ENCODE data around the gene SUGCT.
"Not testable (repeated sequence)": the region's sequence is repeated elsewhere in the genome, so short reads cannot be mapped to it uniquely, and the experiment has no call there.

The SUGCT gene

DNA sequence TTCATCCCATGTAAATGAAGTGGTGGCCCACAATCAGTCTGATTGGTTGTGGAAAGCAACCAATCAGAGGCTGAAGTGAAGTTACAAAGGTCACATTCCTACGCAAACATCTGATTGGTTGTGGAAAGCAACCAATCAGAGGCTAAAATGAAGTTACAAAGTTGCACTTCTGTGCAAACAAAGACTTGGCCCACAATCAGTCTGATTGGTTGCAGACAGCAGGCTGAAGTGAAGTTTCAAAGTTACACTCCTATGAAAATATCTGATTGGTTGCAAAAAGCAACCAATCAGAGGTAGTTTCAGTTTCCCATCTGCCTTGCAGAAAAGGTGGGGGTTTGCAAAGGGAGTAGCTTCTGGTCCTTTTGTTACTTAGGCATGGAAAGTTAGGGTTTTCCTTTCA is 492.6 kb downstream of the SUGCT start:
- DNase-seq (ENCODE audit: low read depth), result not testable (repeated sequence)

DNA sequence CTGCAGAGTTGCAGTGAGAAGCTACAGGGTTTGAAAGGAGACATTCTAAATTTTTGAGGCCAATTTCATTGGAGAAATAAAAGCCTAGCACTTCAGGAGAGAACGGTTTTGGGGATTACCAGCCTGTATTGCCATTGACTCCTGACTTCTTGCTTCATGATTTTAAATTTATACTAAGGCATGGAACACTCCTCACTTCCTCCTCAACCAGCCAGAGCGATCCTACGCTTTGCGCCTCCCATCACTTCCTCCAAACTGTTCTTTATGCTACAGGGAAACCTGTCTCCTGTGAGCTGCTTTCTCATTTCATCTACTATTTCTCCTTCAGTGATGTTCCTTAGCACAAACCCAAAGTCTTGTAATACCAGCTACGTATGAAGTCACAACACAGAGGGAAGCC is 495.1 kb downstream of the SUGCT start:
- no peak for DNase-seq (ENCODE audit: low read depth)

DNA sequence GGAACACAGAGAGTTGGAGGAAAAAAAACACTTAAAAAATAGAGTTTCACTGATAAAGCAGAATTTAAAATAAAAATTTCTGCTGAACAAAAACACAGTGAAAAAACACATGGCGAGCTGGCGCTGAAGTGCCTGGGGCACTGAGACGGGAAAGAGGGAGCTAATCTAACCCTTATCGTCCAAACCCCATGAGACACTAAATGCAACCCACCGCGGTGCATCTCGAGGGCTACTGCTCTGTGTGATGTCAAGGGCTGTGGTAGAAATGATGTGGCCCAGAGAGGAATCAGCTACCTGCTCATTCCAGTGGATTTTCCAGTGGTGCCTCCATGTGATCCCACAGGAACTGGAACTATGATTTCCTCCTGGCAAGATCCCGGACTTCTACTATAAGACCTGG is 499.3 kb downstream of the SUGCT start:
- DNase-seq (ENCODE audit: low read depth), result no peak

DNA sequence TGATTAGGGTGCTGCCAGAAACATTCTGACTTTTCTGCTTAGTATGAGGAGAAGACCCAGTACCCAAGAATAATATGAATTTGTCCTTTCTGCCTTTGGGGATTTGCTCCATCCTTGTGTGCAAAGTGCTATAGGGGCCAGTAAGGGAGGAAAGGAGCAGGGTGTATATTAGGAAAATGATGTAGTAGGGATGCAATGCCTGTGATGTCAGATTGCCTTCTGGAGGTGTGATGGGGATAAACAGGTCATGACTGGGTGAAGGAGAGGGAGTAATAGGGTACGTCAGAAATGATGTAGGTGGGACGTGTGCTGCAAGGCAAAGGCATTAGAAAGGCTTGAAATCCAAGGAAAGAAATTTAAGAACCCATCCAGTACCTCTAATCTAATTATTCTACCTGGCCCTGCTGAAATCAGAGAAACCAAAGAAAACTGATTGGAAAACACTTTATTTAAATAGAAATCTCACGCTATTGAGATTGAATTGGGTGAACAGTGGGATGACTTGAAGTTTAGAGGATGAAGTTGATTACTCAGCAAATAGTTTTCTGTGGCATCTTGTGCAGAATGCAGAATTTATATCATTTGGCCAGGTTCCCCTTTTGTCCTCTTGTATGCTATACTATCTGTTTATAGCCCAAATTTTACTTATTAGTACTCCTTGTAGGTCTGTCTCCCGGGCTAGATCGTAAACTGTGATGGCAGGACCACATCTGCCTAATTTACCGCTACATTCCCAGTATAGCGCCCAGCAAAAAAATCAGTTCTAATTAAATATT is 503.9 kb downstream of the SUGCT start:
- no peak for DNase-seq (ENCODE audit: low read depth)

DNA sequence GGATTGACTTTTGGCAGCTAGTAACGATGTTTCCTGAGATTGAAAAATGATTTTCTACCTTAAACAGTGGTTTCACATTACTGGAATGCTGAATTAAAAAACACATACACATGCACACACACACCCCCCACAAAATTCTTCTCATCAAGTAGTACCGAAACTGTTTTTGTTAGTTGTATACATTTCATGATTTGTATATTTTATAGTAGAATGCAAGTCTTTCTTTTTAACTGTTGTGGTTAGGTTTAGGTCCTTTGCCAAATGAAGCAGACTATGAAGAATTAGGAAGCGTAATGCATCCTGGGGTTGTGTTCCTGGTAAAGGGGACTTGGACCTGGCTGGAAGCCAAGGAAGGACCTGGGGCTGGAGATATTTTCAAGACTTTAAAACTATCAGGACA is 505.8 kb downstream of the SUGCT start:
- no peak for DNase-seq (ENCODE audit: low read depth)

DNA sequence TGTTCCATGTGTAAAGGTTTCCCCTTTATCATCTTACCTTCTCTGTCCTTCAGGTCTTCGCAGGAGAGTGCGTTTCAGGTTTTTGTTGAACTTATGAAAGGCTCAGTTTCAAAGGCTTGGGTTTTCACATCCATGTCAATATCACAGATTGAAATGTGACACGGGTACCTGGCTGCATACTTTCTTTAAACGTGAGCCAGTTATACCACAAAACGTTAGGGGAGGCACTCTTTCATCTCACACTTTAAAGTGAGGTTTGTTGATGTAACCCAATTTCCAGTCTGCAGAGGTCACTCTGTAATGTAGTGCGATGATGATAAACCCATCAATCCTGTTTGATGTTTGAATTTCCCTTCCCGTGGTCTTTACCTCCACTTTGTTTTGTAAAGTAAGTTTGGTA is 506.9 kb downstream of the SUGCT start:
- no peak for DNase-seq (ENCODE audit: low read depth)

DNA sequence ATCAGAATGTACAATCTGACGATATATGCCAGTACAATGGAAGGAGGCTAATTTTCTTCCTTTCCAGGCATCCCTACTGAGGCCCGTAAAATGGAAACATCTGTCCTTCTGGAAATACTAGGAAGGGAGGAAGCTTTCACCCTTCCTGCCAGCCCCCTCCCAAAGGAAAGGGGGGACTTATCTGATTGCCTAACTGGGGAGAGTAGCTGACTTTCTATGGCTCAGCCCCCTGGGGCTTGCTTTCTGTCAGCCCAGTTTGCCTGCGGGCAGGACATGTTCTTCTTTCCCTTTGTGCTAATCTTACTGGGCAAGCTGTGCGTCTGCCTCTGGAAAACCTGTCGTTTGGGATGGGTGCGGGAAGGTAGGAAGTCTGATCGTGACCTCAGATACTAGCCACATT is 508.9 kb downstream of the SUGCT start:
- DNase-seq (ENCODE audit: low read depth), result no peak

DNA sequence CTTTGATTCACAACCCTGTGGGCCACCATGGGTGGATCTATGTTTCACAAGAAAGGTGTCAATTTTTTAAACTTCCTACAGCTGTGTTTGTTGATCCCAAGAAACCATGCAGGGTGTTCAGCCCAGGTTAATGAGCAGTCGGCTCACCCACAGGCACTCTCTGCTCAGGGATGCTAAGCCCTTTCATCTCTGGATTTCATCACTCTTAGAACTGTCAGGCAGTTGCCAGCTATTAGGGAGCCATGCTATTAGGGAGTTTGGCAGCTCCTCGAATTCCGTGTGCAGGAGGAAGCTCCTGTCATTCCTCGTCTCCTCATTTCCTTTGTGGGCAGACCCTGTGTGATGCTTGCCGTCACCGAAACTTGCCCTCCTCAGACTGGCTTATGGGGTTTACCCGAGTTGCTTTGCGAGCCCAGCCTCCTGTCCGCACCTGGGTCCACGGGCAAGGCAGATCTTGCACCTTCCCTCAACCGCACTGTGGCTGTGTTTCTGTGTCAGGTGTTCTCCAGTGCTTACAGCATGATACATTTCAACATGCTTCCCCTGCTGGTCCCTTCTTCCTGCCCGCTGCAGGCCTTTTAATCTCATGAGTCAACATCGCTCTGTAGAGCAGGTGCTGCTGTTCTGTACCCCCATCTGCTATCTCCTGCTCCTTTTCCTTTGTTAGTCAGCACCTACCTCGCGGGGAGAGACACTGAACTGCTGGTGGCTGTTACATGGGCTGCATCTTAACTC is 509.8 kb downstream of the SUGCT start:
- DNase-seq (ENCODE audit: low read depth), result no peak

DNA sequence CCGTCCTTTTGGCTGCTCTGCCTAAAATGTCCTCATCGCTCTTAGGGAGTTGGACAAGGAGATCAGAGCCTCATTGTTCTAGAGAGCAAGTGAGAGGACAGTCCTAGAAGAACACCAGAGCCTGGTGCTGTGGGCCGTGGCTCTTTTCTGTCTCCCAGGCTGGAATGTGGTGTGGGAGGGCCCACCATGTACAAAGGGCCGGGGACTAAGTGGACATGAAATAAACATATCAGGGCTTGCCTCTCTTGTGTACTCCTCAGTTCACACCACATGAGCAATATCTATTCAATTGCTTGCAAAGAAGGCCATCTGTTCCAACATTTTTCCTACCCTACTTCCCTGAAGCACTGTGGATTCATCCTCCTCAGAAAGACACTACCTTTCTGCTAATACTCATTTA is 510.4 kb downstream of the SUGCT start:
- no peak for DNase-seq (ENCODE audit: low read depth)

DNA sequence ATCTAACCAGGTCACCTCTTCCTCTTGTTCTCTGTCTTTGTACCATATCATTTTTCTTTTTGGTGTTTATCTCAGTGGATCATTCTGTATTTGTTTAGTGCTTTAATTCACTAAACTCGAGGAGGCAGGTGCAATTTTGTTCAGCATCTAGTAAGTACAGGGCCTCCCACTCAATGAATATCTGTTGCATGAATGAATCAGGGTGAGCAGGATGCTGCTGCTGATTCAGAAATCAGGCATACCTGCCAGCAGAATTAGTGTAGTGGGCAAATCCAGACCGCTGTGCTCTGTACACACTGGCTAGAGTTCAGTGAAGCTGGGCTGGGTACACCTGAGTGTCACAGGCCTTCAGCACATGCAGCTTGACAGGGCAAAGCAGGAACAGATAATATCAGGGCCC is 511.9 kb downstream of the SUGCT start:
- no peak for DNase-seq (ENCODE audit: low read depth)

DNA sequence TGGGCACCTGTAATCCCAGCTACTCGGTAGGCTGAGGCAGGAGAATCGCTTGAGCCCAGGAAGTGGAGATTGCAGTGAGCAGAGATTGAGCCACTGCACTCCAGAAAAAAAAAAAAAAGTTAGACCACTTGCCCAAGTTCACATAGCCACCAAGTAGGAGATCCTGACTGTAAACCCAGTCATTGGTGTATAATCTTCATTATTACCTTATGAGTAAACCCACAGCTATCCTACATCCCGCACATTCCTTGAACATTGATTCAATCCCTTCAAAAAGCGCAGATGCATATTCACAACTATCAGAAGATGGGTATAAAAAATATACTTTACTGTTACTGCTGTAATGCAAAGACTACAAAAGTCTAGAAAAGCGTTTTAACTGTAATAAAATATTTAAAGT is 512.9 kb downstream of the SUGCT start:
- no peak for DNase-seq (ENCODE audit: low read depth)

DNA sequence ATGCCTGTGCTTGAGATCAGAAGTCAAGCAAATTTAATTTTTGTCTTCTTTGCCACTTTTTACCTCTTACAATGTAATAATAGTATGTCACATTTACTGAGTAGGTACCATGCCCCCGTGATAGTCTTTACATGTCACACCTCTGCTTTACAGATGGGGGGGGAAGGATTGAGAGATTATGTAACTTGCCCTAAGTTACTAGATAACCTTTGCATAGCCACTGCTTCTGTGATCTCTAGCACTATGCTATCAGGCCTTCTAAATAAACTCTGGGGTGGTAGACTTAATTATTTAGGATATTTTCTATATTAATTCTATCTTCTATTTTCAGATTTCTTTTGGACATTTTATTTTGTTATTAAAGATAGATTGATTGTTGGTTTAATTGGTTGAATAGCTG is 514.4 kb downstream of the SUGCT start:
- no peak for DNase-seq (ENCODE audit: low read depth)

DNA sequence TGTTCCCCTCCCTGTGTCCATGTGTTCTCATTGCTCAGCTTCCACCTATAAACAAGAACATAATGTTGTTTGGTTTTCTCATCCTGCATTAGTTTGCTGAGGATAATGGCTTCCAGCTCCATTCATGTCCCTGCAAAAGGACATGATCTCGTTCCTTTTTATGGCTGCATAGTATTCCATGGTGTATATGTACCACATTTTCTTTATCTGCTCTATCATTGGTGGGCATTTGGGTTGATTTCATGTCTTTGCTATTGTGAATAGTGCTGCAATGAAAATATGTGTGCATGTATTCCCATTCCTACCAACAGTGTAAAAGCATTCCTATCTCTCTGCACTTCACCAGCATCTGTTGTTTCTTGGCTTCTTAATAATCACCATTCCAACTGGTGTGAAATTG is 516.1 kb downstream of the SUGCT start:
- DNase-seq (ENCODE audit: low read depth), result not testable (repeated sequence)

DNA sequence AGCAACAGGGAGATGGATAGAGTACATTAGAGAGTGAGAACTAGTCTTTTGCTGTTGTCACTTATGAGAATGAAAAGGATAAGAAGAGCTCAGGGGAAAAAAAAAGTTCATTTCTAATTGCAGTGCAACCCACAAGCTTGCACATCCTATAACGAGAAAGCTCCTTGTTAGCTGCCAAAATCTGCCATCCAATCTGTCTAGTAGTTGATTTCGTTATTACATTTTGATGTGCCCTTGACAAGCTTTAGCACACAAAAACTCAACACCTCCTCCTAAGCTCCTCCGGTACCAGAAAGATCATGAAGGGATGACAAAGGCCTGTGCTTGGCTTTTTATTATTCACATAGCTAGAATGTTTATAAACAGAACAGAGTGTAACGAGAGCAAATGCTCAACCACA is 519.4 kb downstream of the SUGCT start:
- no peak for DNase-seq (ENCODE audit: low read depth)

DNA sequence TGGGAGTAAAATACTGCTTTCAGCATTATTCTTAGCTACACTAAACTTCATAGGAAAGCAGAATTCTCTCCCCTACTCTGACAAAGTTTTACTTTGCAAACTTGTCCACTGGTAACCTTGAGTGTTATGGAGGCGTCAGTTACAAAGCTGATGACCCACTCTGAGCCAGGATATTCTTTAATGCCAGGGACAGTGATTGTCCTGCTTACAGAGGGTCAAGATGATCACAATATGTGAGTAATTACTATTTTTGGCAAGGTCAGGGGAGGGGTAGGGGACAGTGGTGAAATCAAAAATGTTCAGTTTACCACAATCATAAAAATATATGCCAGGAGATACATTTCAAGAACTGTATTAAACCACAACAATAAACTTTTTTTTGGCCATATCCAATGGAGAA is 520.6 kb downstream of the SUGCT start:
- no peak for DNase-seq (ENCODE audit: low read depth)

DNA sequence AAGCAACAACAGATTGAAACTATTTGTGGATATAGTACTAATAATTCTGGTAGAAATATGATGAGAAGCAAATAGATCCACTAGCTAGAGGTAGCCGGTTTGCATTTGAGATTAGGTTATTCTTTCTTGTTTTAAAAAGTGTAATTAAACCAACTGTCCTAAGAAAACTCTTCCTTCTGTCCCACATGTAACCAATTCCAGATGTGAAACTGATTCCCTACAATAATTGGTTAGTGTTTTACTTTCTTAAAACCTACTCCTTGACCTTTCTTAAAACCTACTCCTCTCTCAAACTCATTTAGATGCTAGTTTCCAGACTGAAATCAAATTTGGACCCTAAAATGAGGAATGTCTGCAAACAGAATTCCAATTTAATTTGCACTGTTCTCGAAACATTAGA is 521.5 kb downstream of the SUGCT start:
- DNase-seq (ENCODE audit: low read depth), result no peak

DNA sequence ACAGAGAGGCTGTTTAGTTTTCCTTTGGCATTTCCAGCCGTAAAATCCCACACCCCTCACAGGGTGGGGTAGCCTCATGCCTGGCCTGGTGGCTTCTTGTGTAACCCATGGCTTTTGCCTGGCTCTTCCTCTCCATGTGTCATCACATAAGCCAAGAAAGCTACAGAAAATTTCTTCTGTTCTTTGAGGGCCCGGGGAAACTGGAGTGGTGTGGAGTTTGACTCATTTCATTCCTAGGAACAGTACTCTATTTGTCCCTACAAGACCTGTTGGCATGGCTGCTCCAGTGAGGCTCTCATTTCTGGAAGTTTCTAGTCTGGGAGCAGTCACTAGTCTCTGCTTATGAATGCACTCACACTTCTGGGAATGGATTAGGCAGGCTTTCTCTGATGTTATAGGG is 523.9 kb downstream of the SUGCT start:
- DNase-seq (ENCODE audit: low read depth), result no peak

DNA sequence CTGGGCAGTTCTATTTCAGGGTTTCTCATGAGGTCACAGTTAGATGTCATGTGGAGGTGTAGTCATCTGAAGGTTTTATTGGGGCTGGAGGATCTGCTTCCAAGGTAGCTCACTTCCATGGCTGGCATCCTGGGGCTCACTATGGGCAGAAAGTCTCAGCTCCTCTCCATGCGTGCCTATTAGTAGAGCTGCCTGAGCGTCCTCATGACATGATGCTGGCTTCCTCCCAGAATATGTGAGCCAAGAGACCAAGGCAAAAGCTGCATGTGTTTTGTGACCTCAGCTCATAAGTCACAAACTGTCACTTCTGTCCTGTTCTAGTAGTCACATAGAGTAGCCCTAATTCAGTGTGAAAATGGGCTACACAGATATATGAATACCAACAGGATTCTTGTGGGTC is 524.4 kb downstream of the SUGCT start:
- DNase-seq (ENCODE audit: low read depth), result no peak

DNA sequence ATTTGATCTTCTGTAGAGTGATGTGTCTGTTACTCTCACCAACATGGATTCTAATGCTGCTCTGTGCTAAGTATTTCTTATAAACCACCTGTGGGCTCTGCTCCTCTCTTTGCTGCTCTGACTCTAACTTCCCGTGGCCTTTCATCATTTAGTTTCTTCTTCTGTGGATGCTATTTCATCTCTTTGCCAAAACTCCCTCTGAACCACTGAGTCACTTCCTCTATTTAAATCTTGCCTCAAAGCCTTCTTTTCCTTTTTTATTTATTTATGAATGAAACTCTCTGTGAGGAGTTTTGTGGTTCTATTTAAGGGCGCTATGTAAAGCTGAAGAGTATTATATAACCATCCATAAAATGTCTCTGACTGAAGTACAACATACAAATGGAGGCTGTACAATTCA is 538.5 kb downstream of the SUGCT start:
- DNase-seq (ENCODE audit: low read depth), result no peak

DNA sequence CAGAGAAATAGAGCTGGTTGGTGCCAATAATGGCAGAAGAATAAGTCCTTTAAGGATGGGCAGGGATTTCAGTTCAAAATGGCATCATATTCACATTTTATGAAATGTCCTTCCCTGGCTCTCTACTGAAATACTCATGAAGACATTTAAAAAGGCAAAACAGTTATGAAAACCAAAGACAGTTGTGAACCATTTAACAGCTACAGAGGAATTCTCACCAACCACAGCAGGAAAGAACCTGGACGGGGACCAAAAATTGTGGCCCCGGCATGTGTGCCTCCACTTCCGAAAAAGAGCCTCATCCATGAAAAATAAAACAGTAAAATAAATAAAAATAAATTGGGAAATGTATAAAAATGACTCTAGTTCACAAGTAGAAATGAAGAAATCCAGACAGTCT is 539.5 kb downstream of the SUGCT start:
- no peak for DNase-seq (ENCODE audit: low read depth)

DNA sequence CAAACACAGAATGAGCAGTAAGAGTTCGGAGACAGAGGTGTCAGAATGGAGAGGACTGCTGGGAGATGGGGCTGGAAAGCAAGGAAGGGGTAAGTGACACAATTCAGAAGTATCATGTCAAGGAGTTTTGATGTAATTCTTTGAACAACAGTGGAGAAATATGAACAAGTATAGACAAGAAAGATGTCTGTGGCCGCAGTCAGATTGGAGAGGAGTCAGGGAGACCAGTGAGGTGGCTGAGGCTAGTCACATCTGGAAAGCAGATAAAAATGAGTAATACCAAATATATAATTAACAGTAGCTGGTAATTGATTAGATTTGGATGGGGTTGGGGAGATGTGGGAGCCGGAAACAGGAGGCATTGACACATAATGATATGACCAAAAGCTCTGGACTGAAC is 540.9 kb downstream of the SUGCT start:
- no peak for DNase-seq (ENCODE audit: low read depth)

DNA sequence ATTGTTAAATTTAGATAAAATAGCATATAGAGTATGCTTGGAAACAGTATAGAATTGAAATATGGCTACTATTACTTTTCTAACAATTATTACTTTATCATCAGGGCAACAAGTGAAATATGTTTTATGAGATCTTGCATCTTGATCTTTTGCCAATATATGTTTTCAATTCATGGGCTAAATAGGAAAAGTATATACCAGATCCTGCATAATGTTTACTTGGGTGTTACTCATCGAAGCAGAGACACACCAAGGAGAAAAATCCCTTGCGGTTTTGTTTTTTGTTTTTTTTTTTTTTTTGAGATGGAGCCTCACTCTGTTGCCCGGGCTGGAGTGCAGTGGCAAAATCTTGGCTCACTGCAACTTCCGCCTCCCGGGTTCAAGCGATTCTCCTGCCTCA is 541.4 kb downstream of the SUGCT start:
- no peak for DNase-seq (ENCODE audit: low read depth)

DNA sequence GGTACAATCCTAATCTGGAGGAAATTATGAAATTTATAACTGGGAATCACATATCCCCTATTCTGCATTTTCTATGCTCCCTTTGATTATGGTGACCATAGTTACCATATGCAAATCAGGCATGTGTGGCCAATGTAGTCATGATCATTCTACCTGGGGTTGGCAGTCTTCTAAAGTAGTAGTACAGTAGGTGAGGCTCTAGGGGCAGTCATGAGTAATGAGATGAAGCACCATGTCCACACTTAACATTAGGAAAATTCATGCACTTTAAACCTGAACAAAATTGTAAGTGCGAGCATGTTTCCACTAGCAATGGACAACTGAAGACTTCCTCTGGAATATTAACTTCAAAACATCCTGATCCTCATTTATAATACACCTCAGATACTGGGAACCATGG is 545.9 kb downstream of the SUGCT start:
- no peak for DNase-seq (ENCODE audit: low read depth)

DNA sequence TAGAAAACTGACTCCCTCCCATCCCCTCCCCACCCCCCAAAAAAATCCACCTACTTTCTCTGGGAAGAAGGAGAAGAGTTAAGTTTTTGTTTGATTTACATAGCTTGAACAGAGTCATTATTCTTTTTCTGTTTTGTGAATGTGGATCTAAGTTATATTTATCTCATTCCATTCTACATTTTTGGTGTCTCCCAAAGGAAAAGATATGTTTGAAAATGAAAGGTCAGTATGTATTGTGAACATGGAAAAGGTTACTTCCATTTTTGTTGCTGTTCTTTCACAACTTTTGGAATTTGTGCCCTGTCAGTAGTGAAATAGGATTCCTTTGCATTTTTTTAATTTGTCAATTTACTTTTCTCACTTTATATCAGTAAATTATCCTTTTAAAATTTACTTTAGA is 547.9 kb downstream of the SUGCT start:
- DNase-seq (ENCODE audit: low read depth), result no peak
